GM18868 (cell line): ENCODE results near the gene WEE1.
"Not testable (repeated sequence)": the region's sequence is repeated elsewhere in the genome, so short reads cannot be mapped to it uniquely, and the experiment has no call there.

ENCODE experiments used
- ATAC-seq: cut with Tn5 transposase; IDR thresholded peaks from one replicate; pipeline ENCODE4 v1.9.1; 2021; ENCODE audit warnings: mild to moderate bottlenecking, moderate library complexity; ENCODE audit not compliant: unreplicated experiment

The WEE1 gene

DNA sequence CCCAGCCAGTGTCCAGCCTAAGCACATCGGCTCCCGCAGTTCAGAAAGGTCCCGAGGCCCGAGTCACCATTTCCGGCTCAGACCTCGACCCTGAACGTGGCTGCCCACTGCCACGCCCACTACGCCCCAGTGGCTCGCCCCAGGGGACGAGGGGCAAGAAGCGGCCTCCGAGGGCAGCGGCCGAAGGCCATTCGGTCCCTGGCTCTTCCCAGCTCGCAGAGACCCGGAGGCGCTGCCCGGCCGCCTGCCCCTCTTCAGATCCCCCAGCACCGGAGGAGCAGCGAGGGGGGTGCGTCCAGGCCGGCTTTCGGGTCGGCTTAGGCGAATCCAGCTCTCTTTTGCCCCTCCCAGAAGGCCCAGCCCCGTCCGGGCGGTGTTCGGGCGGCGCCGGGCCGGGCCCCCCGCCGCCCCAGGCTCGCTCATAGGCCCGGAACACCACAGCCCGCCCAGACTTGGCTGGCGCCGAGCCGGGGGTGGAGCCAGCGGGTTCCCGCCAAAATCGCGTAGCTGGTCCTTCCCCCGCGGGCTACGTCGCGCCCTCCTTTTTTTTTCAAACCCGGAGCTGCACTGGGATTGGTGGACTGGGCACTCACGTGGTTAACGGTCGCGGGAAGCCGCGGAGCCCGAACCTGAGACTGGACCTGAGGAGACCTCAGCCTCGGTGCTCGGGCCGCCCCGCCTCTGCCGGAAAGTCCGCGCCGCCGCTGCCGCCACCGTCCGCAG lies at the start of gene WEE1:
WEE1 (plus strand) TSS at position 619 of the 723 bp plus-strand sequence. CDS start 264 bp downstream, outside the sequence.
- ATAC-seq = peak; percentile 84

DNA sequence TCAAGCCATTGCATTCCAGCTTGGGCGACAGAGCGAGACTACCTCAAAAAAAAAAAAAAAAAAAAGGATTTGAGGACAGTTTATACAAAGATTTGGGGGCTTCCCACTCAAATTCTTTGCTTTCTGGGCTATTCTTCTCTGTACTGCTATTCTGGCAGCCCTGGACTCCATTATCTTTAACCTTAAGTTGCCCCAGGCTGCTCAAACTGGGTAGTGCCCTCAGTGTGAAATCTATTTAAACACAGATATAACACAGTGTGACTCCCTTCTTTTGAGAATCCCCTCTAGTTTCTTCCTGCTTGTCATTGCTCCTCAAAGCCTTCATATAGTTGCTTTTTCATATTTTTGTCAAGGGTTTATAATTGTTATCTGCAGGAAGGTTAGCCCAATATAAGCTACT lies 49.5 kb upstream of the WEE1 start:
- ATAC-seq = no peak

DNA sequence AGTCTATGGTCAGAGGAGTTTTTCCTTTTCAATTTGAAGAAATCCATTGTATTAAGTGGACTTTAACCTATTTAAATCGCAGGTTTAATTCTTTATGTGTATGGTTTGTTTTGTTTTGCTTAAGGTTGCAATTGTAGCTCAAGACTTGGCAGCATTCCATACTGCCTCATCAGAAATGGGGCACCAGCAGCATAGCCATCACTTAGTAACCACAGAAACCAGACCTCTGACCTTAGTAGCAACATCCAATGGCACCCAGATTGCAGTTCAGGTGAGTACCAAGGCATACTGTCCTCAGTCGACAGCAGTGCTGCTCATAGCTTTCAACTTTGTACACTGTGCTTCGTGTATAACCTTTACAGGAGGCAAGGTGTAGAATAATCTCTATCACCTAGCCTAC lies 48.4 kb upstream of the WEE1 start:
- ATAC-seq = no peak

DNA sequence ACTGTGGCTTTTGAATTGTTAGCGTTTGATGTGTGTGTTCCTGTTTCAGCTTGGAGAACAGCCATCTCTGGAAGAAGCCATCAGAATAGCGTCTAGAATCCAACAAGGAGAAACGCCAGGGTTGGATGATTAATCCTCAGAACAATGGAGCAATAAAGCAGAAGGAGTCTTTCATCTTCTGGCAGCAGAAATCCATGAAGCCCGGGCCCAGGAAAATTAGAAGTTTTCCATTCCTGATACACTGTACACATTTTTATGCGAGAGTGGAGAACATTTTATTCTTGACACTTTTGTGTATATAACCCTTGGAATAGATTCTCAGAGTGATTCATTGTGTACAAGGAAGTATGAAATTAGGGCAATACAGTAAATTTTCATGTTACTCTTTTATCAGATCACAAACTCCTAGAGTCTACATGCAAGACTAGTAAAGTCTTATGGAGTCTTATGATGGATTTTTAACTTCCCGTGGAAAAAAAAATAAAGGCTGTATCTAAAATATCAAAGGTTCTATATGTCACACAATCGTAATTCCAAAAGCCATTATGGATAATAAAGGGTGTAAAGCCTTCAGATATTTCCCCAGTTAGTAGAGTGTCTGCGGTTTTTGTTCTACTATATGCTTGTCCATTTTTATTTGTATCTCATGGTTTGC lies 45.9 kb upstream of the WEE1 start:
- no peak for ATAC-seq

DNA sequence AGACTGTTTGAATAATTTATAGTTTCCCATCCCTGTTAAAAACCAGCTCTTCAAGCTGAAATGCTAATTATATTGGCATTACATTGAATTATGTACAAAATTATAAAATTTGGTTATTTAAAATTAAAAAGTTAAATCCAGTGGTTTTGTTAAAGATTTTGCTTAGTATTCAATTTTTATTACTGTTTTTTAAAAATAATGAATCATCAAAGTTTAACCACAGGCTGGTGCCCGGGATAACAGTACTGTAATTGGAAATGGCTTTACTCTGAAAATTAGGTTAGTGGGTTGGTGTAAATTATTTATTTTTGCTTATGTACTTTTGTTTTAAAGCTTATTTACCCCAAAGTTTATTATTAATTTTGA lies 45.4 kb upstream of the WEE1 start:
- ATAC-seq = no peak

DNA sequence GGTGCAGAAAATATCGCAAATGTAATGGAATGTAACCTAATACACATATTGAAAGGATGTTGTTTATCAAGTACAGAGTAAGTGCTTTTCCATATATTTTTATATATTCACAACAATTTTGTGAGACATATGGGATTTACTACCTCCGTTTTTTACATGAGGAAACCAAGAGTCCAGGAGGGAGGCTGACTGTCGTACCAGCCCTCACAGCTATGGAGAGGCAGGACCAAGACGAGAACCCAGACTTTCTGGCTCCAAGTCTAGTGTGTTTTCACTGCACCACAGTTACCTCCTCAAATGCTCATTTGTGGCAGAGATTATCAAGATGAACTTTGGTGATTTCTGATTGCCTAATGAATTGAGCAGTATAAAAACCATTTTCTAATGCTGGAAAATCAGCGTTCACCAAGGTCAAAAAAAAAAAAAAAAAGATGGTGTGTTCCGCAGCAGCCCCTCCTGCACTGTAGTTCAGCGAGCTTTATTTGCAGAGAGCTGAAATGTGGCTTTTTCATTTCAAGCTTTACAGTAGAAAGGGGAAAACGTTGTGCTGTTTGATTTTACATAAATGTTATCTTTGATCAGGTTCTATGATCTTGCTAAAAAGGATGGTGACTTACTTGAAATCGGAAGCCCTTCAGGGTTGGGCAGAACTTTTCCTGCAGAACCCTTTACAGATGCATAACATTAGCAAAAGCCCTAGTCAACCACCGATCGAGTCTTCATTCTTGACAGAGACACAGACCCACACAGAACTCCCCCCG lies 44.7 kb upstream of the WEE1 start:
- no peak for ATAC-seq

DNA sequence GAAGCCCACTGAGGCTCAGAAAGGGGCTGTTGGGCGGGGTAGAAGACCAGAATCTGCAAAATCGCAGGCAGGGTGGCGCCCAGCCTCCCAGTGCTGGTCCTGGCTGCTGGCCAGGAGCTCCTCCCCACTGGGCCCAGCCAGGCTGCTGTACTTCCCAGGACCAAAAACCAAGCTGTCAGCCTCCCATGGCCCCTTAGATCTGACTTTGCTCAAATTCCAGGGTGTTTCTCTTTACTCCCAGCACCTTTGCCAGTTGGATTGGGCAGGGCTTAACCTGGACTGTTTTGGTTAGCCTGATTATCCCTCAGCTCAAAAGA lies 44.2 kb upstream of the WEE1 start:
- ATAC-seq = no peak

DNA sequence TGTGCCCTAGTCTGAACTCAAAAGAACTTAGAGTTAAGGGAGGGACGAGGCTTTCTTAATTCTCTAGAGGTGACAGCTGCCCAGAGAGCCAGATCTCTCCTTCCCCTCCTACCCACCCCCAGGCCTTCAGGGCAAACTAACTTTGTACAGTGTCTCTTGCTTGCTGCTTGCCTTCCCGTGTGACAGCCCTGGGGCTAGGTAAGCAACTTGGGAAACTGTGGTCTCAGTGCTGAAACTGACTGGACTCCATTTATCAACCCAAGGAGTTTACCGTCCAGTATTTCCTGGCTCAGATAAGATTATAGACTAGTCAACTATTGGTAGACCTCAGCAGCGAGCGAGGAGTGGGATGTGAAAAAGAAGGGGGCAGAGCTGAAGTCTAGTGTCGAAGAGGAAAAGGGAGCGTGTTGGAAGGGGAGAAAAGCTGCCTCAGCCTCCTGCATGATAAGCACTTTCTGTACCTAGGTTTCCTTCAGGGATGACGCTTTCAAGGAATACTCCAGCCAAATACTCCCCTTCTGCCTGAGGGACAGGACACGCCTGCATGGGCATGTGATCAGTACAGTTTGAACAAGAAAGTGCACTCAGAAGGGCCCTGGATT lies 43.3 kb upstream of the WEE1 start:
- no peak for ATAC-seq

DNA sequence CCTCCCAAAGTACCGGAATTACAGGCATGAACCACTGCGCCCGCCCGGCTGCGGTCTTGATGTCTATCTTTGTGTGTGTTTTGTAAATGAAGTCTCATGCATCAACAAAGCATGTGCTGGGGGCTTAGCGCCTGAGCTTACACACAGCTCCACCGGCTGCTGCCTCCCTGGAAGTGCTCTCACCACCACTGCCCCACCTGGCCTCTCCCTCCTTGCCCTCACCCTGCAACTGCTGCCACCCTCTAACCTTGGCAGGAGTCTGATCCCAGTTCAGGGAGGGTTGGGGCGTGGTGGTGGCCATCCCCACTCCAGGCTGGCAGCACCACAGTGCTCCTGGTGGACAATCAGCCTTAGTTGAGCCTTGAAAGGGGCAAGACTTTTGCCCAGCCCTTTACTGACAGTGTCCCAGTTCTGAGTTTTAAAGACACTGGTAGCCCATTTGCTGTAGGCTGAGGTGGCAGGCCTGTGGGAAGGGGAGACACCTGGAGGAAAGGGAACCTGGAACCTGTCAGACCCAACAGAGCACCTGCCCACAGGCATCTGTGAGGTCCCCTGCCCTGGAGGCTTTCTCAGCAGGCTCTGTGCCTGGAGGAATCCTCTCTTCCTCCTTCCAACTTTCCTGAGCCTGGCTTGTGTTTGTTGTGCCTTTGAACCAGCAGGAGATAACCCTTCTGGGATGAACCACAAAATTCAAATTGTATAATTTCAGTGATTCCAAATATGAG lies 42.4 kb upstream of the WEE1 start:
- ATAC-seq = no peak

DNA sequence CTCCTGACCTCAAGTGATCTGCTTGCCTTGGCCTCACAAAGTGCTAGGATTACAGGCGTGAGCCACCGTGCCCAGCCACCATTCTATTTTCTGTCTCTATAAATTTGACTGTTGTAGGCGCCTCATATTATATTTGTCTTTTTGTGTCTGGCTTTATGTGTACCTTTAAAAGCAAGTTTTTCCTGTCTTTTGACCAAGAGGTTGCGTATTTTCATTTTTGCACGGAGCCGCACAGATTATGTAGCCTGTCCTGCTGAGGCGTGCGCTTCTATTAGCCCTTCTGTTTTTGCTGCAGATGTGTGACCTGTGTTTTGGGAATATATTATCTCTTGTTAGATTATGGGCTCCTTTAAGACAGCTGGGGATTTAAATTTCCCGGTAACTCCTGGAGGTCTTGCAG lies 40.4 kb upstream of the WEE1 start:
- no peak for ATAC-seq

DNA sequence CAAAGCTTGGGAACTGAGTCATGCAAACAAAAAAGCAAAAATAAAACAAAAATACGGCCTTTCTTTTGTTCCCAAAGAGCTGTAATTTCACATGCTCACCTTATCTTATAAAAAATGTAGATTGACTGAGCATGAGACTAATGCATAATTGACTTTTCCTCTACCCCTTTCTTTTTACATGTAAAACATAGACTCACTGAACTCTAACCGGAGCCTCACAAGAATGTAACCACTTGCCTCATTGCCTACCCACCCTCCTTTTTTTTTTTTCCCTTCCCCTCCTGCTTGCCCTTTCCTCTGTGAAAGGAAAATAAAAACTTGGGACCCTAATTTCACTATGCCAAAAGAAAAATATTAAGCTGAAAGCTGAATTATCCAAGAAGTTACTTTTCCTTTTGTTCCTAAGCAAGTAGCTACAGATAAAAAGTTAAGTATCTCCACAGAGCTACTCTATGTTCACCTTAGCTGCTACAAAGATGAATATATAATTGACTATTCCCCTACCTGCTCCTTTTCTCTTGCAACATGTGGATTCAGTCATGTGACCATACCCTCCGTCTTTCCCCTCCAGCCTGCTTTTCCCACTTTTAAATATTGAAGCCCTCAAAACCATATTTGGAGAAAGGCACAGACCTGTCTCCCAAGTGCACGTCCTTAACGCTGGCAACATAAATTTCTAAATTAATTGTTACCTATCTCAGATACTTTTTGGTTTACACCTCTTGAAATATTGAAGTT lies 39.6 kb upstream of the WEE1 start:
- ATAC-seq = no peak

DNA sequence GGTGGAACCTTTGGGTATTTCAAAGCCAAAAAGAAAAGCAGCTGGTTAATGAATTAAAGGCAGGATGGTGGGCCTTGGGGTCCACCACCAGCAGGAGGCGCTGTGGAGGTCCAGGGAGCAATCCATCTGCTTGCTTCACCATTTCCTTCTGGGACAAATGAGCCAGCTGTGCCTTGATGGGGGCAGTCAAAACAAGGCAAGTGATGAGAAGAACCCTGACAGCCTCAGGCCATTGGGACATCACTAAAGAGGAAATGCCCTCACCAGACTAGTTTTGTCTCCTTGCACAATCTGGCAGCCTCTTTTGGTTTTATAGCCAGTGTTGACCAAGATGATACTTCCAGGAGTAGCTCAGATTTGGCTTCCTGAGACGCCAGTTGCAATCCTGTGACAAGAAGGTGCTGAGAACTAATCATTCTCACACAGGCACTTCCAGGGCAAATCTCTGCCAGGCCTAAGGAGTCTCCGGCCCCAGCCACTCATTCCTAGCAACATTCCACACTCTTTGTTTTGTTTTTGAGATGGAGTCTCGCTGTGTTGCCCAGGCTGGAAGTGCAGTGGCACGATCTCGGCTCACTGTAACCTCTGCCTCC lies 38.2 kb upstream of the WEE1 start:
- ATAC-seq = no peak

DNA sequence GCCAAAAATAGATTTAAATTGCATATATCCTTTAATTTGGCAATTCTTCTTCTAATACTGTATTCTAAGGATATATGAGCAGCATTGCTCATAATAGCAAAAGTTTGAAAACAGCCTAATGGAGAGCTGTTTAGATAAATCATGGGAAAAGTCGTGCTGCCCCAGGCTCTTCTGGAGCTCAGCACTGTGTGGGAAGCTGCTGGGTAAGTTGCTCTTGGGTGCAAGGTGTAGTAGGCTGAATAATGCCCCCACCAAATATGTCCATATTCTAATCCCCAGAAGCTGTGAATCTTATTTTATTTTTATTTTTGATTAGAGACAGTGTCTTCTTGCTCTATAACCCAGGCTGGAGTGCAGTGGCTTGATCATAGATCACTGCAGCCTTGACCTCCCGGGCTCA lies 34.9 kb upstream of the WEE1 start:
- no peak for ATAC-seq

DNA sequence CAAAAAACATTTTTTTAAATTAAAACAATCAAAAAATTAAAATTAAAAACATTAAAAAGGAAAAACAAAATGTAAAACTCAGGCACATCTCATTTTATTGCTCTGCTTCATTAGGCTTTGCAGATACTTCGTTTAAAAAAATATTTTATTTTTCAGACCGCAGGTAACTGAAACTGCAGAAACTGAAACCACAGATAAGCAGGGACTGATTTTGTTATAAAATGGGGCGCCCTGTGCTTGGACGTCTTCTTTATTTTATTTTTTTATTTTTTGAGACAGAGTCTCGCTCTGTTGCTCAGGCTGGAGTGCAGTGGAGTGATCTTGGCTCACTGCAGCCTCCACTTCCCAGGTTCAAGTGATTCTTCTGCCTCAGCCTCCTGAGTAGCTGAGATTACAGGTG lies 24.3 kb upstream of the WEE1 start:
- not testable (repeated sequence) for ATAC-seq

DNA sequence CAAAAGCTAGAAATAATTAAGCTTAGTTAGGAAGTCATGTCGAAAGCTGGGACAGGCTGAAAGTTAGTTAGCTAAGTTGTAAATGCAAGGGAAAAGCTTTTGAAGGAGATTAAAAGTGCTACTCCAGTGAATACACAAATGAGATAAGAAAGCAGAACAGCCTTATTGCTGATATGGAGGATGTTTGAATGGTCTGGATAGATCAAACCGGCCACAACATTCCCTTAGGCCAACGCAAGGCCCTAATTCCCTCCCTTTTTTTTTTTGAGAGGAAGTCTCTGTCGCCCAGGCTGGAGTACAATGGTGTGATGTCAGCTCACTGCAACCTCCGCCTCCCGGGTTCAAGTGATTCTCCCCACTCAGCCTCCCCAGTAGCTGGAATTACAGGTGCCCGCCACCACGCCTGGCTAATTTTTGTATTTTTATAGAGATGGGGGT lies 23.3 kb upstream of the WEE1 start:
- ATAC-seq = no peak

DNA sequence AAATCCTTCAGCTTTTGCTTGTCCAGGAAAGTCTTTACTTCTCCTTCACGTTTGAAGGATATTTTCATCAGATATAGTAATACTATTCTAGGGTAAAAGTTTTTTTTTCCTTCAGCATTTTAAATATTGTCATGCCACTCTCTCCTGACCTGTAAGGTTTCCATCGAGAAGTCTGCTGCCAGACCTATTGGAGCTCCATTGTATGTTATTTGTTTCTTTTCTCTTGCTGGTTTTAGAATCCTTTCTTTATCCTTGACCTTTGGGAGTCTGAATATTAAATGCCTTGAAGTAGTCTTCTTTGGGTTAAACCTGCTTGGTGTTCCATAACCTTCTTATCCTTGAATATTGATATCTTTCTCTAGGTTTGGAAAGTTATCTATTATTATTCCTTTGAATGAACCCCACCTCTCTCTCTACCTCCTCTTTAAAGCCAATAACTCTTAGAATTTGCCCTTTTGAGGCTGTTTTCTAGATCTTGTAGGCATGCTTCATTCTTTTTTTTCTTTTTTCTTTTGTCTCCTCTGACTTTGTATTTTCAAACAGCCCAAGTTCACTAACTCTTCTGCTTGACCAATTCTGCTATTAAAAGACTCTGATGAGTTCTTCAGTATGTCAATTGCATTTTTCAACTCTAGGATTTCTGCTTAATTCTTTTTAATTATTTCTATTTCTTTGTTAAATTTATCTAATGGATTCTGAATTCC lies 12.0 kb upstream of the WEE1 start:
- ATAC-seq = no peak

DNA sequence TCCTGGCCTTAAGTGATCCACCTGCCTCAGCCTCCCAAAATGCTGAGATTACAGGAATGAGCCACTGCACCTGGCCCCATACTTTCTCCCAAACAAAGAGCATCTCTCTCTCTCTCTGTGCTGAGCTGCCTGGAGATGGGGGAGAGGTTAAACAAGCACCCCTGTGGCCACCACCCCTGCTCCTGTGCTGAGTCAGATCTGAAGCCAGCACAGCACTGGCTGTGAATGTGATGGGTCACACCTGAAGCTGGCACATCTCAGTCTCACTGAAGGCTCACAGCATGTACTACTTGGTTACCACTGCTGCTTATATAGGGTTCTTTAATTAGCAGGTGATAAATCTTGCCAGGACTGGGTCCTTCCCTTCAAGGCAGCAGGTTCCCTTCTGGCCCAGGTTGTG lies 10.8 kb upstream of the WEE1 start:
- no peak for ATAC-seq

DNA sequence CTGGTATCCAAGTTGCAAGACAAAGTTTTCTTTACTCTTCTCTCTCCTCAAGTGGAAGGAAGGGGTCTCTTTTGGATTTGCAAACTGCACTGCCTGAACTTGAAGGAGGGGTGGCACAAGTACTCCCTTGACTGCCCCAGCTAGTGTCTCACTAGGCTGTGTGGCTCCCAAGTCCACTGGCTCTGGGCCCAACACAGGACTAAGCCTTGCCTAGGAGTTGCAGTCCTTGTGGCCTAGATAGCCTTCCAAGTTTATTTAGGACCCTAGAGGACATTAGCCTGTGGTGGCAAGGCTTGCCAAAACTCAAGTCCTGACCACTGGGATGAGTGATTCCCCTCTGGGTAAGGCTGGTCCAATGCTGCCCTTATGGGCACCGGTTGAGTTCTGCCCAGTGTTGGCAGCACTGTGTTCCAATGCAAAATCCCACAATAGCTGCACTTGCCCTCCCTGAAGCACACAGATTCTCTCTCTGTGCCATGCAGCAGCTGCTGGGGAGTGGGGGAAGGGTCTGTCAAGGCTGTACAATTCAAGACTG lies 10.2 kb upstream of the WEE1 start:
- ATAC-seq = no peak
